Ammon's horn (tissue), 1 donor: ENCODE data around the gene OGA.
"Not testable (repeated sequence)": the region's sequence is repeated elsewhere in the genome, so short reads cannot be mapped to it uniquely, and the experiment has no call there.

Source experiments
- DNase-seq: peaks from one replicate; pipeline ENCODE4 v3.0.0-alpha.2; 2016; ENCODE audit warnings: low spot score

Gene OGA

DNA sequence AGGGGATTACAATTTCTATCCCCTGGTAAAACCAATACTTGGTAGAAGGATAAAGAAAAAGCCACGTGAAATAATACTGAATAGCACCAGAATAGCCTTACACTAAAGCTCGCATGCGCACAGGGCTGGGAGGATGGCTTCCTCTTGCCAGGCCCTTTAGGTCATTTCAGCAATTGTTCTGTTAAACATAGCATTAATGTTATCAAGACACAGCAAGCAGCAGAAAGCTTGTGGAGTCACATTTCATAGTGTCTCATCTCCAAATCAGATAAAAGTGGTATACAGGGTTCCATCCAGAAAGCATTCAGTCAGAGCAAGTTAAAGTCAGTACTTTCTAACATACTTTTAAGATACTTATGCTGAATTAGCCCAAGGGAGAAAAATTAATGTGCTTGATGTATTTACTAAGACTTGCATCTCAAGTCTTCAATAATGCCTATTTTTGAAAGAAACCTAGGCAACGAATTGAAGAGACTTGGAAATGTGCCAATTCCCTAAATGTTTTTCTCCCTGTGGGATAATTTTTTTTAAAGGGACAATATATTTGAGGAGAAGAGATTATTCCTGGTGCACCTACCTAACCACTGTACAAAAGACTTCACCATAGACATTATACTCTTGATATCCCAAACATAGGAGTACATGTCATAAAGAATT, 20.7 kb downstream of the OGA start:
- DNase-seq: no peak

DNA sequence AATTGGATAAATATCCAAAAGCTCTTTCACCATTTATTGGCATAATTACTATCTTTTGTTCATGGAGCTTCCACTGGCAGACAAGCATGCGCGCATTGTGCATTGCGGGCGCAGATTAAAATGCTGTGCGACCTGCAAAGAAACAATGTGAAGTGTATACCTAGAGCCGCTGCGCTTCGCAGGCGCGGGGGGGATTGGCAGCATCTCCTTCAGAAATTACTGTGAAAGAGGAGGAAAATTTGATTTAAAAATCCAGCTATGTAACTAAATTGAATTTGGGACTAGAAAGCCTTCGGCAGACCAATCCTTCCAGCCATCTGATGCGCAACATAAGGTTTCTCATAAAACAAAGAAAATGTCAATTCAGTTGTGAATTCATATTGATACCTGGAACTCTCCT, 24.7 kb downstream of the OGA start:
- no peak for DNase-seq

DNA sequence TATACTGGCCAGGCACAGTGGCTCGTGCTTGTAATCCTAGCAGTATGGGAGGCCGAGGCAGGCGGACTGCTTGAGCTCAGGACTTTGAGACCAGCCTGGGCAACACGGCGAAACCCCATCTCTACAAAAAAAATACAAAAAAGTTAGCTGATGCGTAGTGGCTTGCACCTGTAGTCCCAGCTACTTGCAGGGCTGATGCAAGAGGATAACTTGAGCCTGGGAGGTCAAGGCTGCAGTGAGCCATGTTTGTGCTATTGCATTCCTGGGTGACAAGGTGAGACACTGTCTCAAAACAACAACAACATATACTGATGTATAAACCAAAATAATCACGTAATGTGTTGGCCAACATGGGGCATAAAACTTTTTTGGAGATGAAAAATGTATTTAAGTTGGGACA, 28.6 kb downstream of the OGA start:
- no peak for DNase-seq

DNA sequence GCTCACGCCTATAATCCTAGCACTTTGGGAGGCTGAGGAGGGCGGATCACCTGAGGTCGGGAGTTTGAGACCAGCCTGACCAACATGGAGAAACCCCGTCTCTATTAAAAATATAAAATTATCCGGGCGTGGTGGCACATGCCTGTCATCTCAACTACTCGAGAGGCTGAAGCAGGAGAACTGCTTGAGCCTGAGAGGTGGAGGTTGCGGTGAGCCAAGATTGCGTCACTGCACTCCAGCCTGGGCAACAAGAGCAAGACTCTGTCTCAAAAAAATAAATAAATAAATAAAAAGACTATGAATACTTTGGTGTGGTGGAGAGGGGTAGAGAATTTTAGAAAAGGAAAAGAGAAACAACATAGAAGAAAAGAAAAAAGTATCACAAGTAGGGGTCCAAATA, 29.0 kb downstream of the OGA start:
- DNase-seq: not testable (repeated sequence)

DNA sequence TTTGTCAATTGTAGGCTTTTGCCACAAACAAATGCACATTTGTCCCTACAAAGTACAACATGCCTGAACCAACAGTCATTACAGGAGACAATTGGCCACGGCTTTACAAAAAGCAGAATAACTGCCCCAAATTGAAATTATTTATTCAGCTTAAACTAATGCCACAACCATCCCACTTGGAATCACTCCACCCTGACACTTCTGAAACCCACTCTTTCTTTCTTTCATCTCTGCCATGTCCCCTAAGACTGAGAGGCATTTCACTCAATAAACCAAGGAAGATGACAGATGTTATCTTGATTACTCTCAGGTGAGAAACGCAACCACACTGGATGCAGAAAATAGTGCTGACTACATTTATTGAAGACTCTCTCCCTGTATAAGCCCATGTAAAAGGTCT, 32.4 kb downstream of the OGA start:
- no peak for DNase-seq

DNA sequence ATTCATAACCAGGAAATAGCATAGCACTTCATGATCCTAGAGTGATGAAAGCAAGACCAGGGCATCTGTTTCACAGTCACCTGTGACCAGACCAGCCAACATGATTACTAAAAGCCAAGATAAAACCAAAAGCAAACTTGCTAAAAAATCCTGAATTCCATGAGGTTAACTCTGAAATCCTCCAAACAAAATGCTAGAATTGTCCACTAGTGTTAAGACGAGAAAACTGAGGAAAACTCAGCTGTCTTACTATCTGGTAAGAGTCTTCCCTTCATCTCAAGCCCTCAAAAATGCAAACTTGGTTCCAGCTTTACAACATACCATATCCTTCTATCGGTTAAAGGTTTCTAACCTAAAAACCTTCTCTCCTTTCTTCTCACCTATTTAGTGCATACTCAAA, 33.7 kb downstream of the OGA start:
- no peak for DNase-seq

DNA sequence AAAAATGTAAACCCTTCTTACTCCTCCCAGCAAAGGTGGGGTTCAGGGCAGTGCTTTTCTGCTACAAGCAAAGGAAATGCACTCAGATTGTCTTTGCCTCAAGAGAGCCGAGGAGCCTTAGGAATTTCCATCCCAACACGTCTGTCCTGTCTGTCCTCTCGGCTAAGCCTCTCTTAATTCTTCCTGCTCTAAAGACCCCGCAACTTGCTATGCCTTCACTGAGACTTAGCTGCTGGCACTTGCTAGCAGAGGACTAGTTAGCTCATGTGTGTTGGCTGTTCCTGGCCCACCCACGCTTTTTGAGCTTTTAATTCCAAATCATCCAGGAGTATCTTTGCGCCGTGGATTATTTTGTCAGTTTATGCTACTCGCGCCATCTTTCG, 34.5 kb downstream of the OGA start:
- no peak for DNase-seq

DNA sequence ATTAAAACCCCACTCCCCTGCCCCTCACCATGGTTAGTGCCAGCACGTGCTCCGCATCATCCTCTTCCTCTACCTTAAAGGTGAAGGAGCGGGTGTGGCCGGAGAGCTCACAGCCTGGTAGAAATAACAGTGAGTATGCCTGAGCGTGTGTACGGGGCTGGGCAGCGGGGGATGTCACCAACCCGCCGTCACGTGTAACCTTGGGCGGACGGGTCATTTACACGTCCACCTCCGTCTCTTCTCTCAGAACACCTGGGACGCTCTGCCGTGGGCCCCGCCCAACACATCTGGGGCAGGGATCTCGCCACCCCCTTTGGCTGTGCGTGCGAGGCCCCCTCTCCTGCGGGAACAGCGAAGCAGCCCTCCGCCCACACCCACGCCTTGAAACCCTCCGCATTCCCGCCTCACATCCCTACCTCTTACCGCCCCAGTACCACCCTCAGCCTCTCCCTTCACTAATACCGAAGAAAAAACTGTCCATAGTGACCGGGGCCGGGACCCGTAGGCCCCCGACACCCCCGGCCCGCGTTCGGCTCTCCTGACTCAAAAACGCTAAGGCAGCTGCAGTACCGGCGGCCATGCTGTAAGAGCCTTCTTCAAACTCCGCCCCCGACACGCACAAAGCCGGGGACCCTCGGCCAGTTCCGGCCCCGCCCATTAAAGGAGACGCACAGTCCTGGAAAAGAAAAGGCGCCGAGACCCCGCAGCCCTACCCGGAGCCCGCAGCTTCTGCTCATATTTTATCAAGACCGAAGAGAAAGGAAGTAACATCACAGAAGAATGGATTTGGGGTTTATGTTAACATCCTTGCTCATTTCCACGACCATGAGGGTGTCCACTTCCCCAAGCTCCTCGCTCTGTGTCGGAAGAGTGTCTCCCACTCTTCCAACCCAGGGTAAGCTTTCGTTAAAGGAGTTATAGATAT, 35.2 kb downstream of the OGA start, which contains the start of gene NPM3:
Gene NPM3, minus strand, starts transcription at position 636 of the 925 bp plus-strand sequence. Its CDS starts 56 bp downstream, at position 580.
- DNase-seq: peak; percentile 85

DNA sequence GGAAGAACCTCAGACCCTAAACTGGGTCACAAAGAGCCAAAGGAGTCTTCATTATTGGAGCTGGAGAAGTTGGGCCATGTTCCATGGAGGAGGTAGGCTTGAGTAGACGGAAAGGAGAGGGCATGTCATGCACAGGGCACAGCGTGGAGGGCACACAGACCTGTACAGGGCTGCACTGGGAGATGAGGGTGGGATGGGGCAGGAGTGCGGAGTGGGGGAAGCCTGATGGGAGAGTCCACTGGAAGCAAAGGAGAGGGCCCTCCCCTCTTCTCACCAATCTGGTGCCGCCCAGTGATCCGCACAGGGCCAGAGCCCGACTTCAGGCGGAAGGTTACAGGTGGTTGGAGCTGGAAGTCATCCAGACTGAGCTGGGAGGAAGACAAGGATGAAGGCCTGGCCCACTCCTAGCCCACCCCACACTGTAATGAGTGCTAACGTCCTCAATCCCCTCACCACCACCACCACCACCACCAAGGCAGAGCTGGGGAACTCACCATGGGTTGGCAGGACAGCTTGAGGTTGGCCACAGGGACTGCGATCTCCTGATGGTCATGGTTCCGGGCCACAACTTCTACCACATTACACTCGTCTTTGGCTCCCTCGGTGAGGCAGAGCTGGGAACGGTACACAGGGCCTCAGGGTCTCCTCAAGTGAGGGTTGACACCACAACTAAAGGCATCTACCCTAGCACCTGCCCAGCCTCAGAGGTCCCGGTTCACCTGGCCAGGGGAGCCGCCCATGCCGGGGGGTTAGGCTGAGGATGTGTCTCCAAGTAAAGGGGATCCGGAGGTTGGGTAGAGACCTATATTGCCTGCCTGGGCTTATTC, 36.0 kb downstream of the OGA start:
- no peak for DNase-seq

DNA sequence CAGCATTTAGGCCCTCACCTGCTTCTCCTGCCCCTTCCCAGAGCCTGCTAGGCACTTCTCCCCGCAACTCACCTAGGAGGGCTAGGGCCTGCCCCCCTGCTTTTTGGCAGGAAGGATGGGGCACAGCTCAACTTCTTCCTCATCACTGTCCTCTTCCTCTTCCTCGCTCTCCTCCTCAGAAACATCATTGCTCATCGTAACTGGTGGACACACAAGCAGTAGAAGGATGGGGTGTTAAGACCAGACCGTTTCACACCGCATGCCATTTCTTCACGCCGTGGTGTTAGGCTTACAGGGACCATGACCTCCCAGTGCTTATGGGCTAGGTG, 36.6 kb downstream of the OGA start:
- no peak for DNase-seq

DNA sequence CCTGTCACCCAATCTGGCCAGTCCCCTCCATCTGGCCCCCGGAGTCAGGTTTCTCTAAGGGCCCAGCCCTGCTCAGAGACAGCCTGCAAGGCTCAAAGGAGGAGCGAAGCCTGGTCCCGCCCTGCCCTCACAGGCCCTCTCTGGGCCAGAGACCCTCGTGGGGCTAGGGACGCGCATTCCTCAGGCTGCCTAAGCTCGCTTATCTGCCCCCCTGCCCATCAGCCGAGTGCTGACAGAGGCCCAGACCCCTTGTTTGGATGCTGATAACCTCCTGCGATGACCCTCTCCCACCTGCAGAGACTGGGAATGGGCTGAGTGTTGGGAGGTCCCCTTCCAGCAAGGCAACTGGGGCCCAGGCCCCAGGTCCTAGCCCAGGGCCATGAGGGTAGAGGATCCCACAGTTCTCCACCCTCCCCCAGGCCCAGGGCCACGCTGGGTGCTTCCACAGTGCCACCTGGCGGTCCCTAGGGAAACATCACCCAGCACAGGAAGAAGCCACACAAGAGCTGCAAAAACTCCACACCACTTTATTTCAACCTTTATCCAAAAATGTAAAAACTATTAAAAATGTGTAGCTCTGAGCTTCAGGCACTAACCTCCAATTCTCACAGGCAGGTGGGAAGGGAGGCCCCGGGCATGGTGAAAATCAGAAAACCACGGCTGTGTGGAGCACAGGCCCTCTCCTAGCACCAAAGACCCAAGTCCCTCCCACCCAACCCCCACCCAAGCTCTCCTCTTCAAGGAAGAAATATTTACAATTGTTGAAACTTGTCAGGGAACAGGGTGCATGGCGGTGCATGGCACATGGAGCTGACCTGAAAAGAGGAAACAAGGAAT, 37.2 kb downstream of the OGA start:
- DNase-seq: peak; percentile 77

DNA sequence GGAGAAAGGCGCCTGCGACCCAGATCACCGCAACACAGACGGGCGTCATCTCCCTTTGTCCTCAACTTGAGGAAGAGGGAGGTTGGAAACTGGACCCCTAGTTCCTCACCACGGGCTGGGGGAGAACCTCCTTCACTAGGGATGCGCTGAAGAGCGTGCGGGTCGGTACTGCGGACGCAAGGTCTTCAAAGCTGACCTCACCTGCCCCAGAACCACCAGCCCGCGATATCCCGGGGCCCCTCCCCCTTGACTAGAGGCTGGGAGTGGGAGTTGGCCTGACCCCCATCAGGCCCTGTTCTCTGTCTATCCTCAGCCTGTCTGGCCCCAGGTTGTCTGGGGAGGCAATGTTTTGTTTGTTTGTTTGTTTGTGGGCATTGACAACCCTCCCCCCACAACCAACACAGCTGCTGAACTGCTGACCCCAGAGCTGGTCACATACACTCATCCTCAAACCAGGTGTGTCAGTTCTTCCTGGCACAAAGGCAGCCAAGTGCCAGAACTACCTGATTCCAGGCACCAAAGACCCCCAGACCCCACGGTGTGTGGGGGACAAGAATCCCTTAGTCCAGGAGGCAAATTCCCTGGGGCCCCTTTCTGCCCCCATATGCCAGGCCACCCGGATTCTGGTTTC, 37.9 kb downstream of the OGA start:
- no peak for DNase-seq

DNA sequence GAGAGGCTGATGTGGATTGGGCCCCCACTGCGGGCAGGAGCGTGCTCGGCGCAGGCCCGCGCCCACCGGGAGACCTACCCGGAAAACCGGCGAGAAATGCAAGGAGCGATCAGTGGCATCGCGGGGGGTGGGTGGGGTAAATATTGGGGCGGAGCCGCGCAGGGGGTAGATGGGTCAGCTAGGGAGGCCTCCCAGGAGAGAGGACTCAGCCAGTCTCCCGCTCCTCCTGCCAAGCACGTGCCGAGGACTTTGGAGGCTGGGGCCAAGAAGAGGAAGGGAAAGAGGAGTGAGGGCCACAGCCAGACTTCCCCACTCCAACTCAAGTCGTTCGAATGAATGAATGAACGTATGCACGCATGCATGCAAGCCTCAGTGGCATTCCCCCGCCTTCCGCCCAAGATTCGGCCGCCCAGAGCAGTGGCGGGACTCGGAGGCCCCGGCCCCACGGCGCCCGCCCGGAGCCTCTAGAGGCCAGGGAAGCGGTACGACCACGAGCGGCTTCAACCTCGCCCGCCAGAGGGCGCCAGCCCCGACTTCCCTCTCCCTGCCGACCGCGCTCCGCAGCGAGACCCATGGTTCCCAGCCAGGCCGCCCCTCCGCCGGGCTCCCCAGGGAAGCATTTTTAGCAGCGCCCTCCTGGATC, 38.6 kb downstream of the OGA start:
- DNase-seq: peak; percentile 74

DNA sequence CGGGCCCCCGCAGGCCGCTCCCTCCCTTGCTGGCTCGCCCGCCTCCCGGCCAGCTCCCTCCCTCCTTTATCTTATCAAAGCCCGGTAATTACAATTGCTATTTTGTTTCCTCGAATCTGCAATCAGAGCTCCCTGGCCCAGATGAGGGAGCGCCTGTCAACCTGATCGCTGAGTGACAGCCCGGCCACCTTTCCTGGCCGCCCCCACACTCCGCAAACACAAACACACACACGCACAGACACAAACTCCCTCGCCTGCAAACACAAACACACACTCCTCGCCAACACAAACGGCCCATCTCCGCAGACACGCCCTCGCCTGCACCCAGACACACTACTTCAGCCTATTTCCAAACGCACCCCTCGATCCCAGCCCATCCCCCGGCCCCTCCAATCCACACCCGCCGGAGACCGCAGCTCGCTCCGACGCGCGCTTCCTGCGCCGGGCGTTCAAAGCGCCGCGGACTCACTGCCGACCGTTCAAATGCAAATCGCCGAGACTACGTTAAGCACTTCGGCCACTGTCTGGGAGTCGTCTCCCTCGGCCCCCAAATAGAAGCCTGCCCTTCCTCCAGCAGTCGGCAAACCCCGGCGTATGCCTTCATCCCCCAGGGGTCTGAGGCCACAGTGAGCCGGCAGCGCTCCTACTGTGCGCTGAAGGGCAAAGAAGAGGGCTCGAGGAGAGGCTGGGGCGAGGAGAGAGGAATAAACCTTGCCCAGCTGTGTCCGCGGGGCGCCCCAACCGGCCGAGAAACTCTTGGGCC, 39.3 kb downstream of the OGA start:
- no peak for DNase-seq

DNA sequence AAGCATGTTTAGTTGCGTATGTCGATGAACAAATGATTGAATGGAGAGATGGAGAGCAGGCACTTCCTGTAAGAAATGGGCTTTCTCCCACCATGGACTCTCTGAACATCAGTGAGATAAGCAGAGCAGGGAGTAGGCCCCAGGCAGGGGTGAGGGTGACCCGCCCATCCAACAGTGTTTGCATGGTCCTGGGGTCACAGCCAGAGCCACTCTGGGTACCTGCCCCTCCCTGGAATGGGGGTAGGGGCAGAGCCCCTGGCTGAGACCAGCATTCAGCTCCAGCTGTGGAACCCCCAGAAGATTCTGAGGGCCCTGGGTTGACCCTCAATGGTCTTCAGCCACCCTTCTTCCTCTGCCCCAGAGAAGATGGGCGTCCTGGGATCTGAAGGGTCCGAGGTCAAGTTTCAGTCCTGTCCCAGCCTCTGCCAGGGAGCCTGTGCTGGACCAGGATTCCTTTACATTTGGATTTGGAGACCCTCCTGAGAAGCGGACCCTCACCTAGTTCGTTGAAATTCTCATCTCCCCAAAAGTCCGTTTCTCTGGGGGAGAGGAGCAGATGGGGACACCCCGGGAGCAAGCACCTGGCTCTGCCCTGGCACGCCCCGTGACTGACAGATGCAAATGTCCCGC, 40.0 kb downstream of the OGA start:
- no peak for DNase-seq

DNA sequence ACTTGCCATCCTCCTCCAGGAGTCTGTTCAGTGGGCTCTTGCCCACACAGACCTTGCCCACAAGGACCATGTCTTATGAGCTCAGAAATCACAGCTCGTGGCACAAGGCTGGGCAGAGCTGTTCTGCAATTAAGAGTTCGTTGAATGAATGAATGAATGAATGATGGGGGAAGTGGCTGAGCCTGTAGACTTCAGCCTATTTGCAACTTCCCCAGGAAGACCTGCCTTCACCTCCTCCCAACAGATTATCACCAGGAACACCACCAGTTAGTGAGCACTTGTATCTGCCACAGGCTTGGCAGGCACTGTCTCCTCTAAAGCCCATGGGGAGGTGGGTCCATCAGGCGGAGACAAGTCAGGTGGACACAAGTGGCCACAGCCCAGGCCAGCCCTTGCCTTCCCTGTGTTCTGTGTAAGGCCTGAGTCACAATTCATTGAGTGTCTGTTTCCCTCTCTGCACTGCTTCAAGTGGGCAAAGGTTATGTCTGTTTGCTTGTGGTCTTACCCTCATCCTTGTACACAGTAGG, 40.6 kb downstream of the OGA start:
- DNase-seq: no peak

DNA sequence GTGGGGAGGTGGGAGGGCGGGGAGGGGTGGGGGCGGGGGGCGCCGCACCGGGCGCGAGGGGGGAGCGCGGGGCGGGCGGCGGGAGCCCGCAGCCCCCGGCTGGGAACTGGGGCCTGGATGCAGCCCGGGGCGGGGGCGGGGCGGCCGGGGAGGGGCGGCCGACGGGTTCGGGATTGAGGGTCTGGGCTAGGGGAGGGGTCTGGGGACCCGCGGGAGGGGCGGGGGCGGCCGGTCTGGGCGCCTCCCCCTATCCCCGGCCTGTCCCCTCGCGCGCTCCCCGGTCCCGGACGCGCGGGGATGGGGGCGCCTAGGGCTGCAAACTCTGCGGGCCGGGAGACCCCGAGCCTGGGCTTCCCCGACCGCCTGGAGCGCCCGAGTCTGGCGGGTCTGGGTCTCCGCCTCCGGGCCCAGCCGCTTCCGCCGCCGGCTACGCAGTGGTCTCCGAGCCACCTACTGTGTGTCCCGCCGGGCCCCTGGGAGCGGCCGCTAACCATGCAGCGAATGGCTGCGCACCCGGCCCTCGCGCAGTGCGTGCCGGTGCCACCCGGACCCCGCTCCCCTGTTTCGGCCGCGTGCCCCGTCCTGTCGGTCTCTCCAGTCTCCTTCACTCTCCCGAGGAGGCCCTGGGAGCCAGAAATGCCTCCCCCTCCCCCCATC, 42.0 kb downstream of the OGA start:
- no peak for DNase-seq

DNA sequence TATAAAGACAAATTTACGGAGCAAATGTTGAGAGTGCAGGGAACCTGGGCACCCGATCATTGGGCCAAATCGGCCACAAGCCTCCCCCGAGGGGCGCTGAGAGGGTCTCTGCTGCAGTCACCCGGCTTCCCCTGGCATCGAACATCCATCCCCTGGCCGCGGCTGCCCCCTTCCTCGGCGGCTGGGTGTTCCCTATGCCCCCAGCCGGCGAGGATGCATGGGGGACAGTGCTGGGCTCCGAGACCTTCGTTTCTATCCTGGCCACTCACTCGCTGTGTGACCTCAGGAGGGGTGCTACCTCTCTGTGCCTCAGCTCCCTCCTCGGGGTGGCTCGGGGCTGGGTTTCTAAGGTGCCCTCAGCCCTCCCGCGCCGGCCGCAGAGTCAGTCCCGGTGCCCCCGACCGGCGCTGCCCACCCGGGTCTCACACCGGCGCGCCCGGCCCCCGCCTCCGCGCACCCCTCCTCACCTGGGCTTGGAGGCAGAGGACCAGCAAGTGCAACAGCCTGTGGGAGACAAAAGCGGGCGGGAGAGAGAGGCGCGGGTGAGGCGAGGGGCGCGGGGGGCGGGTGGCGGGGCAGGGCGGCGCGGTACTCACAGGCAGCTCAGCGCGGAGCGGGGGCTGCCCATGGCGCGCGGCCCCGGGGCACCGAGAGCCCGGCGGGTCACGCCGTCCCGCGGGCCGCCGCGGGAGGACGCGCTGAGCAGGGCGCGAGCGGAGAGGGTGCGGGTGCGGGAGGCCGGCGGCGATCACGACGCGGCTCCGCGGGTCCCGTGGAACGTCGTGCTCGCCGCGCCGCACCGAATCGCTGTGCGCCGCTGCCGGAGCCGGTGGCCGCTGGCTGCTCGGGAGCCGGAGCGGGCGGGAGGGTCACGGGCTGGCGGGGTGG, 42.7 kb downstream of the OGA start, which contains the start of gene FGF8:
Gene FGF8, minus strand, starts transcription at position 842 of the 888 bp plus-strand sequence. Its CDS starts 214 bp downstream, at position 628.
- DNase-seq: no peak
